GM18861 (cell line): ENCODE measurements around the gene NET1.
"Not testable (repeated sequence)": the region's sequence is repeated elsewhere in the genome, so short reads cannot be mapped to it uniquely, and the experiment has no call there.

Source experiments
- ATAC-seq: cut with Tn5 transposase; IDR thresholded peaks from one replicate; pipeline ENCODE4 v1.9.1; 2021; ENCODE audit not compliant: unreplicated experiment

The NET1 gene, protein sequence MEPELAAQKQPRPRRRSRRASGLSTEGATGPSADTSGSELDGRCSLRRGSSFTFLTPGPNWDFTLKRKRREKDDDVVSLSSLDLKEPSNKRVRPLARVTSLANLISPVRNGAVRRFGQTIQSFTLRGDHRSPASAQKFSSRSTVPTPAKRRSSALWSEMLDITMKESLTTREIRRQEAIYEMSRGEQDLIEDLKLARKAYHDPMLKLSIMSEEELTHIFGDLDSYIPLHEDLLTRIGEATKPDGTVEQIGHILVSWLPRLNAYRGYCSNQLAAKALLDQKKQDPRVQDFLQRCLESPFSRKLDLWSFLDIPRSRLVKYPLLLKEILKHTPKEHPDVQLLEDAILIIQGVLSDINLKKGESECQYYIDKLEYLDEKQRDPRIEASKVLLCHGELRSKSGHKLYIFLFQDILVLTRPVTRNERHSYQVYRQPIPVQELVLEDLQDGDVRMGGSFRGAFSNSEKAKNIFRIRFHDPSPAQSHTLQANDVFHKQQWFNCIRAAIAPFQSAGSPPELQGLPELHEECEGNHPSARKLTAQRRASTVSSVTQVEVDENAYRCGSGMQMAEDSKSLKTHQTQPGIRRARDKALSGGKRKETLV

DNA sequence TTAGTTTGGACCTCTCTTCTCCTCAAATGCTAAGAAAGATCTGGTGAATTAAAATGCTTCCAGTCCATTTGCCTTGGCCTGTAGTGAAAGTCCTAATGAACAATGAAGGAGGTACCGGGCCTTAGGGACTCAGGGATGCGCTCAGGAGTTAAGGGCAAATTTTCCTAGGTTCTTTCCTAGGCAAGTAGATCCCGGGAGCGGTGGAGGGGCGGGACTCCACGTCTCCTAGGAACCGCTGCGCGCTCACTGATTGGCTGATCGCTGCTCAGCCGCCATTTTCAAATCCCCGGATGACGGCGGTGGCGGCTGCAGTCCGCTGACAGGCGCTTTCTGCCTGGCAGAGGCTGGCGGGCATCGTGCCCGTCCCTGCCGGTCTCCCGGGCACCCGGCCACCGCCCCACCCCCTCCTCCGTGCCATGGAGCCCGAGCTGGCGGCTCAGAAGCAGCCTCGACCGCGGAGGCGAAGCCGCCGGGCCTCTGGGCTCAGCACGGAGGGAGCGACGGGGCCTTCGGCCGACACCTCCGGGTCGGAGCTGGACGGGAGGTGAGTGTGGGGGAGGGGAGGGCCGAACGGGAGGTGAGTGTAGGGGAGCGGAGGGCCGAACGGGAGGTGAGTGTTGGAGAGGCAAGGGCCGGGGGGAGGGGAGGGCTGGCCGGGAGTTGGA, at the start of gene NET1:
Gene NET1, plus strand, starts transcription at position 281 of the 665 bp plus-strand sequence. Its CDS starts 136 bp downstream, at position 417.
- peak; percentile 97 for ATAC-seq

DNA sequence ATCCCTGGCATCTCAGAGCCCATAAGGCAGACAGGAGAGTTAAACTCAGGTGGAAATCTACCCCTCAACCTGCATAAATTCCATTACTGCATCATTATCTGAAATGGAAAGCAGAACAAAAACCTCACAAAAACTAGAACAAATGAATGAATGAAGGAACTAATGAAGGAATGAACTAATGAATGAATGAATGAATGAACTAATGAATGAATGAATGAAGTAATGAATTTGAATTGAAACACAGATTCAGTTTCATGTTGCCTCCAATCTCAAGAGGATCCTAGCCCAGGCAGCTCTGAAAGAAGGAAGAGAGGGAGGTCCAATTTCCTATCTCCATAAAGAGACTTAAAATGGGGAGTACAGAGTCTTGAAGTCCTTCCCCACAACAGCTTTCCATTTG, 49.5 kb upstream of the NET1 start:
- ATAC-seq = no peak

DNA sequence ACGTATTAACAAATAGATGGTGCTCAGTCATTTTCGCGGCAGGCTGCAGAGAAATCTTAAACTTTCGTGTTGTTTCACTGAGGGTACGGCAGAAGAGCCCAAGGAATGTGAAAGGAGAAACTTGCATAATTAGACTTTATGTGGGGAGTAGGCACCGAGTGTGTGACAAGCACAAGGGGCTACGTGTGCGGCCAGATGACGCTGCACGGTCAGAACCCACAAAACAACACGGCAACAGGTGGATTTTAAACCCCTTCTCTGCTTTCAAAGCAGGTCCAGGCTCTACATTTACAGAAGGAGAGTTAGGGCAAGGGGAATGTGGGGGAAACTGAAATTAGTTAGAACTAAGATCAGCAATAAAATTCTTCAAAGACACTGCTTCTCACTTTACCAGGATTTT, 48.0 kb upstream of the NET1 start:
- ATAC-seq = no peak

DNA sequence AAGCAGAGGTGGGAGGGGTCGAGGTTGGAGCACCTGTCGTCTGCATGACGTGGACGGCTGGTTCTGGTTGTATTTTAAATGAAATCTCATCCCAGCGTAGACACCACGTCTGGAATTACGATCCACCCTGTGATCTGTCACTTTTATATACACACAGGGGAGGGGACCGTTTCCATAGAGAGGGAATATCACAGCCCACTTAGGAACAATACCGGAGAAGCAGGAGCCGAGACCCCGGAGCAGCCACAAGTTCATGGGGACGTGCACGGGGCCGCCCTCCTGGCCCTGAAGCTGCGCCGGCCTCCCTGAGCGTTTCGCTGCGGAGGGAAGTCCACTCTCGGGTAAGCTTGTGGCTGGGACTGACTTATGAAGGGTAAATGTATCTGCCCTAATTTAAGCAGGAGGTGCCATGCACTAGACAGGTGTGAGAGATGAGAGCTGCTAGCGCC, 47.4 kb upstream of the NET1 start, which contains the start of gene UCN3:
Gene UCN3, plus strand, starts transcription at position 77 of the 449 bp plus-strand sequence. CDS start 8,755 bp downstream, outside the sequence.
- ATAC-seq = no peak

DNA sequence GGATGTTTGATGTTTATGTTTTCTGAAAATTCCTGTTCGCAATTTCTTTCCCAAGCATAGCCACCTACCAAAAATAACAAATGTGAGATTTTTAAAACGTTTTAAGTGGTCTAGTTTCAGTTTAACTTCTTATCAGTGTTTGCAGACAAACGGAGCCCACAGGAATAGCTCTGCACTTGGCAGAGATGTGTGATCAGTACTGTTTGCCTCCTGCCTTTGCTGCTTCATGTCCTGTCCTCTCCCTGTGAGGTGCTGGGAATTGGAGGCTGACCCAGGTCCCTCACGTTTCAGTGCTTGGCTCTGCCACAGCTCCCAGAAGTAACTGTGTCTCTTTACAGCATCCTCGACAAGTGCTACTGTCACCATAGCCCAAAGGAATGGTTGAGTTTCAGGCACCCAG, 46.4 kb upstream of the NET1 start:
- no peak for ATAC-seq

DNA sequence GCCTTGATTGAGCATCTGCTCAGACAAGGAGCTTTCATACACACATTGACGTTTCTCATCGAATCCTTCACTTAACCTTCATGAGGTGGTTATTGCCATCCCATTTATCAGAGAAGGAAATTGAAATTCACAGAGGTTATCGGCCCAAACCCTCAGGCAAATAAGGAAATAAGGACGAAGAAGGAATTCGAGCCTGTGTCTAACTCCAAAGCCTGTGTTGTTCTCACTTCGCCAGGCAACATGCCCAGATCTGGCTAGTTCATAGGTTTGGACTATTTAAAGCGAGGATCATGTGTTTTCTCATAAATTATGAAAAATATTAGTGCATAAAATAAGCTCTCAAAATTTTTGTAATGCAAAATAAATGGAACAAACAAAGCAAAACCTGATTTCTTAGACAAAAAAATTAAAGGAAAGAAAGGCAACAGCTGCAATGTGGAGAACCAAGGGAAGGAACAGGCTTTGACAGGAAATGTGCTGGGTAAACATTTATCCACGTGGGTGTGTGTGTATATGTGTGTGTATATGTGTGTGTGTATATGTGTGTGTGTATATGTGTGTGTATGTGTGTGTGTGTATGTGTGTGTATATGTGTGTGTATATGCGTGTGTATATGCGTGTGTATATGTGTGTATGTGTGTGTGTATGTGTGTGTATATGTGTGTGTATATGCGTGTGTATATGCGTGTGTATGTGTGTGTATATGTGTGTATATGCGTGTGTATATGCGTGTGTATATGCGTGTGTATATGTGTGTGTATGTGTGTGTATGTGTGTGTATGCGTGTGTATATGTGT, 42.8 kb upstream of the NET1 start:
- no peak for ATAC-seq

DNA sequence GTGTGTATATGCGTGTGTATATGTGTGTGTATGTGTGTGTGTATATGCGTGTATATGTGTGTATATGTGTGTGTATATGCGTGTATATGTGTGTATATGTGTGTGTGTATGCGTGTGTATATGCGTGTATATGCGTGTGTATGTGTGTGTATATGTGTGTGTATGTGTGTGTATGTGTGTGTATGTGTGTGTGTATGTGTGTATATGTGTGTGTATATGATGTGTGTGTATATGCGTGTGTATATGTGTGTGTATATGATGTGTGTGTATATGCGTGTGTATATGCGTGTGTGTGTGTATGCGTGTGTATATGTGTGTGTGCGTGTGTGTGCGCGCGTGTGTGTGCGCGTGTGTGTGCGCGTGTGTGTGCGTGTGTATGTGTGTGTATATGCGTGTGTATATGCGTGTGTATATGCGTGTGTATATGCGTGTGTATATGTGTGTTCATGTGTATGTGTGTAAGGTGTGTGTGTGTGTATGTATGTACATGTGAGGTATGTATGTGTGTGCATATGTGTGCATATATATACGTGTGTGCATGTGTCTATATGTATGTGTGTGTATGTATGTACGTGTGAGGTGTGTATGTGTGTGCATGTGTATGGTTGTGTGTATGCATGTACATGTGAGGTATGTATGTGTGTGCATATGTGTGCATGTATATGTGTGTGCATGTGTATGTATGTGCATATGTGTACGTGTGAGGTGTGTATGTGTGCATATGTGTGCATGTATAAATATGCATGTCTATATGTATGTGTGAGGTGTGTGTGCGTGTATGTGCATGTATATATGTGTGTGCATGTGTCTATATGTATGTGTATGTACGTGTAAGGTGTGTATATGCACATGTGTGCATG, 41.6 kb upstream of the NET1 start:
- no peak for ATAC-seq

DNA sequence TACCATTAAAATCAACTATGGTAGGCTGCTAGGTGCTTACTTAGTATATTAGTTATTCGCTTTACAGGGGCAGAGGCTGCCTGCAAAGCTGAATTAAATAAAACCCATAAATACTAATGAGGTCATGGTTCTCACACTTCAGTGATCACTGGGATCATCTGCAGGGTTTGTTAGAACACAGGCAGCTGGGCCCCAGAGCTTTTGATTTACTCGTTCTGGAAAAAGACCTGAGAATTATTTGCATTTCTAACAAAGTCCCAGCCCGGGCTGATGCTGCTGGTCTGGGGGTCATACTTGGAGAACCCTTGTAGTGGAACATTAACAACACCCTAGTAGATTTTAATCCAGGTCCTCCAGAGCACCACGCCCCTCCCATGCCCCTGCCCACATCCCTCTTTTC, 39.0 kb upstream of the NET1 start:
- no peak for ATAC-seq

DNA sequence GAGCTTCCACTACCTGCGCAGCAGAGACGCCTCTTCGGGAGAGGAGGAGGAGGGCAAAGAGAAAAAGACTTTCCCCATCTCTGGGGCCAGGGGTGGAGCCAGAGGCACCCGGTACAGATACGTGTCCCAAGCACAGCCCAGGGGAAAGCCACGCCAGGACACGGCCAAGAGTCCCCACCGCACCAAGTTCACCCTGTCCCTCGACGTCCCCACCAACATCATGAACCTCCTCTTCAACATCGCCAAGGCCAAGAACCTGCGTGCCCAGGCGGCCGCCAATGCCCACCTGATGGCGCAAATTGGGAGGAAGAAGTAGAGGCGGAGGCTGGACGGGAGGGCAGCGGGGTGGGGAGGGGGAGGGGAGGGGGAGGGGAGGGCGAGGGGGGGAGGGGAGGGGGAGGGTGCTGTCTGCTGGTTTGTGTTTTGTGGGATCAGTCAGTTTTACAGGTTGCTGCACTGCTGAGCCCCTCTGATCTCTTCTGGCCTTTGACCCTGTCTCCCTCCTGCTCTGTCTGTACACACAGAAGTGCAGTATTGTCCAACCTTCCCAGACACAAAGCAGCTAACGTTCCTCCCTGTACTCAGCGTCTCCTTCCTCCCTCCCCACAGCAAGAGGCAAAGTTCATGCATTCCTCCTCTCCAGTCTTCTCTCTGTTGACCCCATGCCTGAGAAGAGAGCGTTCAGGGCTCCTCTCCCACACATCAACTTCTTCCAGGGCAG, 38.3 kb upstream of the NET1 start:
- no peak for ATAC-seq

DNA sequence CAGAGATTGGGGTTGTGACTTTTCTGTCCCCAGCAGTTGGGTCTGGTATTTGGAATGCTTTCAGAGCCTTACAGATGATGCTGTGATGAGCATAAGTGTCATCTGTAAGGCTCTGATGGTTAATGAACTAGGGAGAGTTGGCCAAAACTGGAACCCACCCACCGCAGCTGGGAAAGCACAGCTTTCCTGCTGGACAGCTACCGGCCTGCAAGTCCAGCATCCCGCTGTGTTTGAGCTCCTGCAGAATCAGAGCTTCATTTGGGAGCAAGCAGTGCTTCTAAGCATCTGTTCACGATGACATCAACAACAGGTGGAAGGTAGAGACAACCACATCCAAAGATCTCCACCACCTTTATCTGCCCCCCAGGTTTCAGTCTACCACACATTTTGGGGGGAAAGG, 35.9 kb upstream of the NET1 start:
- ATAC-seq = no peak

DNA sequence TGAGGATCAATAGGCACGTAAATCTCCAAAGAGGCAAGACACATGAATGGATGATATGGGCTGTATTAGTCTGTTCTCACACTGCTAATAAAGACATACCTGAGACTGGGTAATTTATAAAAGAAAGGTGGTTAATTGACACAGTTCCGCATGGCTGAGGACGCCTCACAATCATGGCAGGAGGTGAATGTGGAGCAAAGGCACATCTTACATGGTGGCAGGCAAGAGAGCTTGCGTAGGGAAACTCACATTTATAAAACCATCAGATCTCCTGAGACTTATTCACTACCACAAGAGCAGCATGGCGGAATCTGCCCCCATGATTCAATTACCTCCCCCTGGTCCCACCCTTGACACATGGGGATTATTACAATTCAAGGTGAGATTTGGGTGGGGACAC, 33.2 kb upstream of the NET1 start:
- not testable (repeated sequence) for ATAC-seq

DNA sequence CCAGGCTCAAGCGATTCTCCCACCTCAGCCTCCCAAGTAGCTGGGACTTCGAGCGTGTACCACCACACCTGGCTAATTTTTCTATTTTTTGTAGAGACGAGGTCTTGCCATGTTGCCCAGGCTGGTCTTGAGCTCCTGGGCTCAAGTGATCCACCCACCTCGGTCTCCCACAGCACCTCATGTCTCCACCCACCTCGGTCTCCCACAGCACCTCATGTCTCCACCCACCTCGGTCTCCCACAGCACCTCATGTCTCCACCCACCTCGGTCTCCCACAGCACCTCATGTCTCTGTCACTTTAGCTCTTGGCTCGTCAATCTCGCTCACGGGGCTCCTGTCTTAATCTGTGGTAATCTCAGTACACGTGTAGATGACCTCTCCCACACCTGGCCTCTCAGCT, 32.0 kb upstream of the NET1 start:
- ATAC-seq = not testable (repeated sequence)

DNA sequence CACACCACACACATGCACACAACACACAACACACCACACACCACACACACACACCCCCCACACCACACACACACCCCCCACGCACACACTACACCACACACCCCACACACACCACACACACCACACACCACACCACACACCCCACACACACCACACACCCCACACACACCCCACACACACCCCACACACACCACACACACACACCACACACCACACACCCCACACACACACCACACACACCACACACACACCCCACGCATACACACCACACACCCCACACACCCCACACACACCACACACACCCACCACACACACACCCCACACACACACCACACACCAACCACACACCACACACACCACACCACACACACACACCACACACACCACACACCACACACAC, 31.2 kb upstream of the NET1 start:
- no peak for ATAC-seq

DNA sequence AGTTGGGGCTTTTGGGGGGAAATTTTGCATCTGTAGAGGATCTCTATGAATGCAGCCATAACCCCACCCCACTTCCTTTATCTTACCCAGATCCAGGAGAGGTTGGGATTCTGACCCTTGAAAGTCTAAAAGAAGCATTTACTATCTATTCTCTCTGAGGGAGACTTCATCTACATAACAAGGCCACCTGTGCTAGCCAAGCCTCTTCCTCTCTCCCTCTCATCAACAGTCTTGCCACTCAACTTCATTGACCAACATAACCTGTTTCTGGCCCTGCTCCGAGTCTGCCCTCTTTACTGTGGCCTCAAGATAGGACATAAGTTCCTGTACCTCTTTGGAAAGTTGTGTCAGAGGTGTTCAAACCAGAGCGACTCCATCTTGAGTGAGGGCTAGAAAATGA, 27.1 kb upstream of the NET1 start:
- no peak for ATAC-seq

DNA sequence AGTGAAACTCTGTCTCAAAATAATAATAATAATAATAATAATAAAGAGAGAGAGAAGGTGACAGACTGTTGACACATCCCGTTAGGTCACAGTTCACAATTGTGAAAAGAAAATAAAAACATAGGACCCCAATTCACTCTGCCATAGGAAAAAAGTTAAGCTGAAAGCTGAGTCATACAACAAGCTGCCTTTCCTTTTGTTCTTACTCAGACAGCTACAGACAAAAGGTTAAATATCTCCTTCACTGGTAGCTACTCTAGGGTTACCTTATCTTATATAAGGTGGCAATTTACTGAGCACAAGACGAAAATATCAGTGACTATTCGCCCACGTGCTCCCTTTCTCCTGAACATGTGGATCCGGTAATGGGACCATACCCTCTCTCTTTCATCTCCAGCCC, 25.2 kb upstream of the NET1 start:
- no peak for ATAC-seq

DNA sequence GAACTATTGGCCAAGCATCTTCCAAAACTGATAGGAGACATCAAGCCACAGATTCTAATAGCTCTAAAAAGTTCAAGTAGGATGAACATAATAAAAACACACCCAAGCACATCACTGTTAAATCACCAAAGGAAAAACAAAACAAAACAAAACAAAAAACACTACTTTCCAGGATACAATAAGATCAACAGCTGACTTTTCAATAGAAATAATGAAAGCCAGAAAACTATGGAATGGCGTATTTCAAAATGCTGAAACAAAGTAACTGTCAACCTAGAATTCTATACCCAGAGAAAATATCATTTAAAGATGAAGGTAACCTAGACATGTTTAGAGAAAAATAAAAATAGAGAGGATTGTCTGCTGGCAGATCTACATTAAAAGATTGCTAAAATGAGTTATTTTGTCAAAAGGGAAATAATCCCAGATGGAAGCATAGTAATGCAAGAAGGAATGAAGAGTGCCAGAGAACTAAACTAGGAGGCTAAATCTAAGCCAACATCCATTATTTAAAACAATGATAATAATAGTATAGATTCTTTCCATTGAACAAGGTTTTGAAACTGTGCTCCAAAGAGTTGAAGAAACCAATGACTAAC, 21.7 kb upstream of the NET1 start:
- no peak for ATAC-seq

DNA sequence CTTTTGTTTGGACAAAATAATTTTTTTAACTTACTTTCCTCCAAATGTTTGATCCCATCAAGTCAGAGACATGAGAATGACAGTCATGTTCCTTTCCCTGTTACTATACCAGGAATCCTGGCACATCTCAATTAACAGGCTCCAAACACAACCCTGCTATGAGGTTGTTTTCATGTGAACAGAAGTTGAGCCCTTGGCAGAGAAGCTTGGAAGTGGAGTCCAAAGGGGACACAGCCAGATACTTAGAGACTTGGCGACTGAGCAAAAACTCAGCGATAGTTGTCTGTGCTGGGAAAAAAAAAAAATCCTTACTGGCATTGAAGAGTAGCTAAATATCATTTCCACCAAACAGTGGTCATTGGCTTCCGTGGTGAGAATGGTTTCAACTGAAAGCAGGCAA, 20.6 kb upstream of the NET1 start:
- ATAC-seq = no peak

DNA sequence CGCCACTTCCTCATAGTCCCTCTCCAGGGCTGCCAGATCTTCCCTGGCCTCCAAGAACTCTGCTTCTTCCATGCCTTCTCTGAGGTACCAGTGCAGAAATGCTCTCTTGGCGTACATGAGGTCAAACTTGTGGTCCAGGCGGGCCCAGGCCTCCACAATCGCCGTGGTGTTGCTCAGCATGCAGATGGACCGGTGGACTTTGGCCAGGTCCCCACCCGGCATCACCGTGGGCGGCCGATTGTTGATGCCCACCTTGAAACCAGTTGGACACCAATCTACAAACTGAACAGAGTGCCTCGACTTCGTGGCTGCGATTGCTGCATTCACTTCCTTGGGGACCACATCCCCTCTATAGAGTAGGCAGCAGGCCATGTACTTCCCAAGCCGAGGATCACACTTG, 18.8 kb upstream of the NET1 start:
- ATAC-seq = no peak

DNA sequence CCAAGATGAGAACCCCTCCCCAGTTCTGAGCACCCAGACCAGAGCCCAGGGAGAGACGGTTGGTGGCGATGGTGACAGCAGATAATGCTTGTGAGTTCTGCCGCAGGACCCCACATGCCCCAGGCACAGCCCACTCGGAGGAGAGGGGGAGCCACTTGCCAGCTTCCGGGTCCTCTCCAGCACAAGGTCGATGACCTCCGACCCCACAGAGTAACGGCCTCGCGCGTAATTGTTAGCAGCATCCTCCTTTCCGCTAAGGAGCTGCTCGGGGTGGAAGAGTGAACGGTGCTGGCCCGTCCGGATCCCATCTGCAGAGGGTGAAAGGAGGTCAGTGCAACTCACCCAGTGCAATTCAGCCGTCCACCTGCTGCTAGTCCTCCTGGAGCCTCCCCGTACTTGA, 17.2 kb upstream of the NET1 start:
- no peak for ATAC-seq
